ENCODE results near the gene MMP24. TPM values are rescaled to one million over a fixed set of nuclear protein-coding genes. Genes with fewer than 3 reads are reported as not detected.

MMP24 gene
- total RNA-seq, 1 donor from 2014 or later: 15.6 TPM

GRCh38 chr20:35283441-35284266 is 57.2 kb downstream of the MMP24 start:
- no peaks in the 10 kb centered on the region for H3K27me3 ChIP-seq (ENCODE audit: insufficient read depth, low read length)
- no peak overlapping the region for H2AFZ ChIP-seq (ENCODE audit: low read depth, low read length)
- H3K36me3 ChIP-seq (ENCODE audit: insufficient read depth, low read length): peaks cover 16% of the 10 kb centered on the region
- H3K27me3 Mint-ChIP-seq (ENCODE audit: low read depth, unreplicated experiment): no peaks in the 10 kb centered on the region
- no peaks in the 10 kb centered on the region for H3K9me3 ChIP-seq (ENCODE audit: insufficient read depth, low read depth, low read length)
- peak overlapping the region; percentile 80 for H3K4me3 ChIP-seq (ENCODE audit: insufficient read depth, low read depth, low read length)
- H4K20me1 ChIP-seq (ENCODE audit: insufficient read depth, low read length): peaks cover 36% of the 10 kb centered on the region
- peaks cover 18% of the 10 kb centered on the region for H3K4me1 ChIP-seq (ENCODE audit: insufficient read depth, low read length)
- H3K9me3 Mint-ChIP-seq (ENCODE audit: unreplicated experiment): no peaks in the 10 kb centered on the region
- H3K27ac Mint-ChIP-seq (ENCODE audit: unreplicated experiment): peak overlapping the region; percentile 96
- no peak for FAIRE-seq
- H3K36me3 Mint-ChIP-seq (ENCODE audit: low read depth, unreplicated experiment): peaks cover 21% of the 10 kb centered on the region
- TF ChIP-seq EZH2 (IDR thresholded peaks at IDR 0.05; ENCODE audit: insufficient read depth, low read length): no peak
- no peak for TF ChIP-seq CTCF (IDR thresholded peaks at IDR 0.05; ENCODE audit: insufficient read depth, low read depth, low read length)
- peaks cover 15% of the 10 kb centered on the region for H3K4me1 Mint-ChIP-seq (ENCODE audit: low read depth, unreplicated experiment)
- H3K9ac ChIP-seq (ENCODE audit: low read length): peak overlapping the region; percentile 93
- peak overlapping the region; percentile 81 for H3K27ac ChIP-seq (ENCODE audit: low read depth, low read length)
- no peak for DNase-seq (ENCODE audit: low read depth)
- H3K4me3 Mint-ChIP-seq (ENCODE audit: unreplicated experiment): peak overlapping the region; percentile 95
- H3K4me2 ChIP-seq (ENCODE audit: low read length): peak overlapping the region; percentile 89
- H3K79me2 ChIP-seq (ENCODE audit: insufficient read depth, low read length): peaks cover 58% of the 10 kb centered on the region

- Histone ChIP-seq H3K27me3 (ENCODE audit: insufficient read depth, low read length) (no peaks in the 10 kb centered on the region), H3K4me1 (ENCODE audit: insufficient read depth, low read length) (peaks cover 18% of the 10 kb centered on the region), H3K4me3 (ENCODE audit: insufficient read depth, low read depth, low read length) (peak within 1 kb of the TSS; percentile 80), H2AFZ (ENCODE audit: low read depth, low read length) (peak within 1 kb of the TSS; percentile 73), H3K9ac (ENCODE audit: low read length) (peak within 1 kb of the TSS; percentile 93), H3K27ac (ENCODE audit: low read depth, low read length) (peak within 1 kb of the TSS; percentile 81), H3K9me3 (ENCODE audit: insufficient read depth, low read depth, low read length) (no peaks in the 10 kb centered on the region), H3K79me2 (ENCODE audit: insufficient read depth, low read length) (peaks cover 50% of the 10 kb centered on the region), H3K4me2 (ENCODE audit: low read length) (peak within 1 kb of the TSS; percentile 89), H4K20me1 (ENCODE audit: insufficient read depth, low read length) (peaks cover 28% of the 10 kb centered on the region), H3K36me3 (ENCODE audit: insufficient read depth, low read length) (peaks cover 8% of the 10 kb centered on the region)
- peak; percentile 85 for DNase-seq (ENCODE audit: low read depth)
- H3K4me3 Mint-ChIP-seq (ENCODE audit: unreplicated experiment): peak within 1 kb of the TSS; percentile 95
- peak within 1 kb of the TSS; percentile 96 for H3K27ac Mint-ChIP-seq (ENCODE audit: unreplicated experiment)
- H3K9me3 Mint-ChIP-seq (ENCODE audit: unreplicated experiment): no peaks in the 10 kb centered on the region
- peaks cover 12% of the 10 kb centered on the region for H3K4me1 Mint-ChIP-seq (ENCODE audit: low read depth, unreplicated experiment)
- no peak for TF ChIP-seq EZH2 (IDR thresholded peaks at IDR 0.05; ENCODE audit: insufficient read depth, low read length)
- no peak for TF ChIP-seq CTCF (IDR thresholded peaks at IDR 0.05; ENCODE audit: insufficient read depth, low read depth, low read length)
- H3K36me3 Mint-ChIP-seq (ENCODE audit: low read depth, unreplicated experiment): peaks cover 14% of the 10 kb centered on the region
- no peaks in the 10 kb centered on the region for H3K27me3 Mint-ChIP-seq (ENCODE audit: low read depth, unreplicated experiment)
- no peak for FAIRE-seq
Observed at GRCh38 chr20:35284267-35284991, 57.9 kb downstream of the MMP24 start, which contains the start of gene EIF6. TSS of gene EIF6 (minus strand) at chr20:35284772. CDS start at chr20:35284487, 285 bp downstream.
